Prostate gland (tissue), 2 donors: ENCODE measurements around the gene HAUS8.

Experiments used
- CTCF ChIP-seq, 4 experiments: fragments of 200-600 bp in 2 of 4; fragments of 450-650 bp in 2 of 4; sonication (generic) in 2 of 4; IDR thresholded peaks; 1 replicate in 3 of 4; 2 replicates in 1 of 4; pipeline ENCODE4 v1.5.1; 2016 to 2019; ENCODE audit warnings: antibody characterized with exemption in 4 of 4, mild to moderate bottlenecking in 2 of 4, moderate library complexity in 2 of 4
- POLR2AphosphoS5 ChIP-seq: sonication (generic); formaldehyde crosslinking; IDR thresholded peaks from one replicate; pipeline ENCODE4 v1.6.1; 2017; ENCODE audit warnings: antibody characterized with exemption

GRCh38 chr19:17045907-17046502, 29.2 kb downstream of the HAUS8 start:
- TF ChIP-seq CTCF (IDR thresholded peaks at IDR 0.05) (no peak), POLR2AphosphoS5 (no peak)
